GM12864 (cell line): ENCODE results near the gene KNG1.

ENCODE experiments used
- DNase-seq: peaks from one replicate; pipeline ENCODE4 v3.0.0-alpha.2; 2011; ENCODE audit warnings: low read depth
- H3K4me3 ChIP-seq: 2 replicates; pipeline ENCODE4 v1.5.1; 2011; ENCODE audit warnings: mild to moderate bottlenecking, low read depth, low read length, control low read depth
- CTCF ChIP-seq: IDR thresholded peaks from 2 replicates; pipeline ENCODE4 v1.5.1; 2011; ENCODE audit warnings: low read depth, mild to moderate bottlenecking, moderate library complexity, low read length, control low read depth, inconsistent platforms; ENCODE audit errors: missing control alignments

The KNG1 gene

GRCh38 chr3:186713499-186713898 is 3.7 kb upstream of the KNG1 start:
- no peak for DNase-seq

GRCh38 chr3:186719945-186720739 is 3.0 kb downstream of the KNG1 start:
- TF ChIP-seq CTCF = no peak
- DNase-seq = no peak
- no peak overlapping the region for H3K4me3 ChIP-seq

More at GRCh38 chr3:186713499-186713898, 3.7 kb upstream of the KNG1 start:
- no peak for TF ChIP-seq CTCF
- H3K4me3 ChIP-seq = no peak overlapping the region

GRCh38 chr3:186722457-186722856 is 5.3 kb downstream of the KNG1 start:
- no peak for TF ChIP-seq CTCF
- H3K4me3 ChIP-seq = no peak overlapping the region
- no peak for DNase-seq

GRCh38 chr3:186724911-186725310 is 7.8 kb downstream of the KNG1 start:
- no peak for DNase-seq
- H3K4me3 ChIP-seq = no peak overlapping the region
- no peak for TF ChIP-seq CTCF

- TF ChIP-seq CTCF = no peak
- no peak overlapping the region for H3K4me3 ChIP-seq
- no peak for DNase-seq
Observed at GRCh38 chr3:186732169-186732766, 15.1 kb downstream of the KNG1 start.

- DNase-seq = no peak
- no peak for TF ChIP-seq CTCF
- no peak overlapping the region for H3K4me3 ChIP-seq
Observed at GRCh38 chr3:186742618-186743380, 25.6 kb downstream of the KNG1 start.
